Ishikawa (cell line): ENCODE data around the gene RPL18.

Experiments
- CEBPB ChIP-seq: IDR thresholded peaks from 2 replicates; pipeline ENCODE4 v1.6.1; 2012
- CREB1 ChIP-seq: IDR thresholded peaks from 2 replicates; pipeline ENCODE4 v1.6.1; 2012; ENCODE audit warnings: low read depth
- EGR1 ChIP-seq: IDR thresholded peaks from 2 replicates; pipeline ENCODE4 v1.6.1; 2012
- EP300 ChIP-seq: IDR thresholded peaks from 2 replicates; pipeline ENCODE4 v1.6.1; 2012; ENCODE audit warnings: borderline replicate concordance
- FOXM1 ChIP-seq: IDR thresholded peaks from 2 replicates; pipeline ENCODE4 v1.6.1; 2012; ENCODE audit warnings: low read depth, borderline replicate concordance
- NFIC ChIP-seq: IDR thresholded peaks from 2 replicates; pipeline ENCODE4 v1.6.1; 2012
- RAD21 ChIP-seq: IDR thresholded peaks from 2 replicates; pipeline ENCODE4 v1.6.1; 2012; ENCODE audit warnings: low read depth
- TAF1 ChIP-seq: IDR thresholded peaks from 2 replicates; pipeline ENCODE4 v1.6.1; 2012; ENCODE audit warnings: low read depth, mild to moderate bottlenecking
- TCF12 ChIP-seq: IDR thresholded peaks from 2 replicates; pipeline ENCODE4 v1.6.1; 2012; ENCODE audit warnings: low read depth
- TEAD4 ChIP-seq: IDR thresholded peaks from 2 replicates; pipeline ENCODE4 v1.6.1; 2012
- YY1 ChIP-seq: IDR thresholded peaks from 2 replicates; pipeline ENCODE4 v1.6.1; 2012; ENCODE audit warnings: low read depth
- ZBTB7A ChIP-seq: IDR thresholded peaks from 2 replicates; pipeline ENCODE4 v1.6.1; 2012; ENCODE audit warnings: low read depth
- TF ChIP-seq, protein P1 (sequence below): IDR thresholded peaks from 2 replicates; pipeline ENCODE4 v1.6.1; 2012
- TF ChIP-seq, protein P2 (sequence below): IDR thresholded peaks from 2 replicates; pipeline ENCODE4 v1.6.1; 2012
- TF ChIP-seq, protein P3 (sequence below): IDR thresholded peaks from 2 replicates; pipeline ENCODE4 v1.6.1; 2012; ENCODE audit warnings: low read depth, mild to moderate bottlenecking

The RPL18 gene

DNA sequence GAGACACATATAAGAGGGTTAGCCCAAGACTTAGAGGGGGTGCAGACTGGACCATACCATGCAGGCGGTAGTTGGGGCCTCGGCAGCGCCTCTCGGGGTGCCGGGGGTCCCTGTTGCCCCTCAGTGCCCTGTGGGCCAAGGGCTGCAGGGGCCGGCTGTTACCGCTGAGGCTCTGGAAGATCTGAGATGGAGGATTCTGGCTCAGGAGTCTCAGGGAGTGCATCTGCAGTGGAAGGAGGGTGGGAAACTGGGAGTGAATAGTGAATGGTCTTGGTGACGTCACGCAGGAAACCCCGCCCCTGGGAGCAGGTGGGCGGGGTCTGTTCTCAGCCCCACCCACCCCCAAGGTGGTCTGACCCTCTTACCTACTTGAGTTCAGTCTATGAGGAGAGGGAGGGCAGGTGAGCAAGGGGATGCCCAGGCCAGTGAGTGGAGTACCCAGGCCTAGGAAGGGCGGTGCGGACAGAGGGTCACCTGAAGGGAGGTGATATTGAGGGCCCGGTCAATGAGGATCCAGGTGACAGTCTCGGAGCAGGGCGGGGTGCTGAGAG lies 19.9 kb upstream of the RPL18 start:
- TF ChIP-seq ZBTB7A = no peak; the same call in 1 of the 2 replicates
- peak; percentile 19; the same call in 1 of the 2 replicates for TF ChIP-seq CREB1

DNA sequence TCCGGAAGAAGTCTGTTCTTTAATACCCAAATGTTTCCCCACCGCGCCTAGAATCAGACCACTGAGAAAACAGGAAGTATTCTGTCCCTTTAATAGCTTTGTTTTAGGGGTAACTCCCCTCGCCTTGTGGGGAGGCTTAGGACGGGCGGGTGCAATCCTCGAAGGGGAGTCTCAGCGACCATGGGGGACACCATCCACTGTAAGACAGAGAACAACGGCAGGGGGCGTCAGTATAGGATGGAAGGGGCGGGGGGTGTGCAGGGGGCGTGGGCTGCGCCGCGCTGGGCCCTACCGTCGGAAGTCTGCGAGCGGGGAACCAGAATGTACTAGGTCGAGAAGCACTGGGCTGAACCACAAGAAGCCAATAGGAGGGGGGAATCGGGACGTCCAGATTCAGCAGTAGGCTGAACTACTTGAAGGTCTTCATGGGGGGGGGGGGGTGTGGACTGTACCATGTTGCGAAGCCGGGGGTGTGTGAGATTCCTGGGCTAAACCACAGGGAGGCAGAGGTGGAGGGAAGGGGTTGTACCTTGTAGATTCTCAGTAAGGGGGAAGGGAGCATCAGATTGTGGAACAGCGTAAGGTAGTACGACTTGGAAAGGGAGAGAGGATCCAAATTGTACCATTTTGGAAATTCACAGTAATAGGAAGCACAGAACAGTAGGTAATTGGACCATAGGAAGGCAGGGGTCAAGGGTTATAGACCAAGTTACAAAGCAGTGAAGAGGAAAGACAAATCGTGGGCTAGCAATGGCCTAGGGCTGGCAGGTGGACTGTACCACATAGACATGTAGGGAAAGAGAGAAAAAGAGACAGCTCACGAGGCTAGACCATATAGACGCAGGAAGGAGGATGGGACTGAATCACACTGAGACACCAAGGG lies 19.2 kb upstream of the RPL18 start:
- TF ChIP-seq TAF1 = 0 out of 2 replicates have a peak, but pooled peaks have one; percentile 11
- TF ChIP-seq TCF12 = no peak
- TF ChIP-seq RAD21 = no peak
- TF ChIP-seq NFIC = no peak
- no peak for TF ChIP-seq YY1
- TF ChIP-seq, protein P1, sequence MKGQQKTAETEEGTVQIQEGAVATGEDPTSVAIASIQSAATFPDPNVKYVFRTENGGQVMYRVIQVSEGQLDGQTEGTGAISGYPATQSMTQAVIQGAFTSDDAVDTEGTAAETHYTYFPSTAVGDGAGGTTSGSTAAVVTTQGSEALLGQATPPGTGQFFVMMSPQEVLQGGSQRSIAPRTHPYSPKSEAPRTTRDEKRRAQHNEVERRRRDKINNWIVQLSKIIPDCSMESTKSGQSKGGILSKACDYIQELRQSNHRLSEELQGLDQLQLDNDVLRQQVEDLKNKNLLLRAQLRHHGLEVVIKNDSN = no peak
- TF ChIP-seq ZBTB7A = peak; percentile 53; the same call in 1 of the 2 replicates
- TF ChIP-seq TEAD4 = no peak
- TF ChIP-seq CREB1 = no peak
- TF ChIP-seq EP300 = peak; percentile 67

DNA sequence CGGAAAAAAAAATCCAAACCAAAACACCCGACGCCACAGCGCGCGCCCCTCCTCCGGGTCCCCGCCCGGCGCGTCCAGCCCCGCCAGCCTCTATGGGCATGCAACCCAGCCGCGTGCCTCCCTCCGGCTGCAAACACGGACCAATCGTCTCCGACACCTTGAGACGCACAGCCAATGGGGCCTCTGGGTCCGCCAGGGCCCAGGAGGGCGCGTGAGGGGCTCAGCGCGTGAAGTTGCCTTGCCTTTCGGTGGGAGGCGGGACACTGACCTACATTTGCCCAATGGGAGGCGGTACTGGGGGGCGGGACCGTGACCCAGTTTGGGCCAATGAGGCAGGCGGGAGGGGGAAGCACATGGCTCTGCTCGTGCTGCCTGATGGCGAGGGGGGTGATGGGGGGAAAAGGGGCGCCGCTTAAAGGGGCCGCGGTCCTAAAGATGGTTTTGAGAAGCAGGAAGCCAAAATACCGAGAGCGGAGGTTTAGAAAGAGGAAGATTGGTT lies 18.5 kb upstream of the RPL18 start:
- no peak for TF ChIP-seq EGR1
- no peak for TF ChIP-seq CREB1
- 0 out of 2 replicates have a peak, but pooled peaks have one; percentile 16 for TF ChIP-seq TAF1
- TF ChIP-seq YY1 = no peak
- TF ChIP-seq, protein P1 = peak; percentile 84
- 0 out of 2 replicates have a peak, but pooled peaks have one; percentile 22 for TF ChIP-seq NFIC
- TF ChIP-seq TEAD4 = no peak
- no peak for TF ChIP-seq CEBPB
- peak; percentile 53 for TF ChIP-seq TCF12
- TF ChIP-seq, protein P2, sequence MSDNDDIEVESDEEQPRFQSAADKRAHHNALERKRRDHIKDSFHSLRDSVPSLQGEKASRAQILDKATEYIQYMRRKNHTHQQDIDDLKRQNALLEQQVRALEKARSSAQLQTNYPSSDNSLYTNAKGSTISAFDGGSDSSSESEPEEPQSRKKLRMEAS = peak; percentile 100
- peak; percentile 53 for TF ChIP-seq ZBTB7A
- peak; percentile 83 for TF ChIP-seq FOXM1
- no peak for TF ChIP-seq EP300

DNA sequence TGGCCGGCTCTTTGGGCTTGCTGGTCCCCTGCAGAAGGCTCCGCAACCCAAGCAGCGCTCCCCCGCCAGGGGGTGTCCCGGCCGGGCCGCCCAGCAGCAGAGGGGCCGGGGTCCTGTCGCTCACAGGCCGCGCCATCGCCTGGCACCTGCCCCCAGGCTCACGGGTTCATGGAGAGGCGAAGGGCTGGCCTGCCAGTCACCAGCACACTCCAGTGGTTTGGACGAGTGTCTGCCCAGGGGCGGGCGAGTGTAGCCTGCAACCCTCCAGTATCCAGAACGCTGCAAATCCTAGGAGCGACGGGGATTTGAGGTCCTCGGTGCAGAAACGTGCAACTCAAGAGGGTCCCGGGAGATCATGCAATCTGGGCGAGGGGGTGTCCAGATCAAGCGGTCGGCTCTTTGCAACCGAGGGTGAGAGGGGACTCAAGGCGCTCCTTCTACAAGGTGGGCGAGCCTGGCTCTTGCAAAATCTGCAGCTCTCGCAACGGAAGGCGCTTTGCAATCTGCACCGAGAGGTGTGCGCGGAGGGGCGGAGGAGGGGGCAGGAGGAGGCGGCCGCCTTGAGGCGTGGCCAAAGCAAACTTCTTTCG lies 18.0 kb upstream of the RPL18 start, which contains the start of gene DBP:
DBP (minus strand) TSS at position 521 of the 590 bp plus-strand sequence; CDS start at position 136, 385 bp downstream.
- no peak for TF ChIP-seq TAF1
- TF ChIP-seq TCF12 = no peak
- TF ChIP-seq CEBPB = peak; percentile 66; the same call in 1 of the 2 replicates
- peak; percentile 22 for TF ChIP-seq ZBTB7A
- TF ChIP-seq FOXM1 = no peak
- TF ChIP-seq, protein P3, sequence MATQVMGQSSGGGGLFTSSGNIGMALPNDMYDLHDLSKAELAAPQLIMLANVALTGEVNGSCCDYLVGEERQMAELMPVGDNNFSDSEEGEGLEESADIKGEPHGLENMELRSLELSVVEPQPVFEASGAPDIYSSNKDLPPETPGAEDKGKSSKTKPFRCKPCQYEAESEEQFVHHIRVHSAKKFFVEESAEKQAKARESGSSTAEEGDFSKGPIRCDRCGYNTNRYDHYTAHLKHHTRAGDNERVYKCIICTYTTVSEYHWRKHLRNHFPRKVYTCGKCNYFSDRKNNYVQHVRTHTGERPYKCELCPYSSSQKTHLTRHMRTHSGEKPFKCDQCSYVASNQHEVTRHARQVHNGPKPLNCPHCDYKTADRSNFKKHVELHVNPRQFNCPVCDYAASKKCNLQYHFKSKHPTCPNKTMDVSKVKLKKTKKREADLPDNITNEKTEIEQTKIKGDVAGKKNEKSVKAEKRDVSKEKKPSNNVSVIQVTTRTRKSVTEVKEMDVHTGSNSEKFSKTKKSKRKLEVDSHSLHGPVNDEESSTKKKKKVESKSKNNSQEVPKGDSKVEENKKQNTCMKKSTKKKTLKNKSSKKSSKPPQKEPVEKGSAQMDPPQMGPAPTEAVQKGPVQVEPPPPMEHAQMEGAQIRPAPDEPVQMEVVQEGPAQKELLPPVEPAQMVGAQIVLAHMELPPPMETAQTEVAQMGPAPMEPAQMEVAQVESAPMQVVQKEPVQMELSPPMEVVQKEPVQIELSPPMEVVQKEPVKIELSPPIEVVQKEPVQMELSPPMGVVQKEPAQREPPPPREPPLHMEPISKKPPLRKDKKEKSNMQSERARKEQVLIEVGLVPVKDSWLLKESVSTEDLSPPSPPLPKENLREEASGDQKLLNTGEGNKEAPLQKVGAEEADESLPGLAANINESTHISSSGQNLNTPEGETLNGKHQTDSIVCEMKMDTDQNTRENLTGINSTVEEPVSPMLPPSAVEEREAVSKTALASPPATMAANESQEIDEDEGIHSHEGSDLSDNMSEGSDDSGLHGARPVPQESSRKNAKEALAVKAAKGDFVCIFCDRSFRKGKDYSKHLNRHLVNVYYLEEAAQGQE = no peak

DNA sequence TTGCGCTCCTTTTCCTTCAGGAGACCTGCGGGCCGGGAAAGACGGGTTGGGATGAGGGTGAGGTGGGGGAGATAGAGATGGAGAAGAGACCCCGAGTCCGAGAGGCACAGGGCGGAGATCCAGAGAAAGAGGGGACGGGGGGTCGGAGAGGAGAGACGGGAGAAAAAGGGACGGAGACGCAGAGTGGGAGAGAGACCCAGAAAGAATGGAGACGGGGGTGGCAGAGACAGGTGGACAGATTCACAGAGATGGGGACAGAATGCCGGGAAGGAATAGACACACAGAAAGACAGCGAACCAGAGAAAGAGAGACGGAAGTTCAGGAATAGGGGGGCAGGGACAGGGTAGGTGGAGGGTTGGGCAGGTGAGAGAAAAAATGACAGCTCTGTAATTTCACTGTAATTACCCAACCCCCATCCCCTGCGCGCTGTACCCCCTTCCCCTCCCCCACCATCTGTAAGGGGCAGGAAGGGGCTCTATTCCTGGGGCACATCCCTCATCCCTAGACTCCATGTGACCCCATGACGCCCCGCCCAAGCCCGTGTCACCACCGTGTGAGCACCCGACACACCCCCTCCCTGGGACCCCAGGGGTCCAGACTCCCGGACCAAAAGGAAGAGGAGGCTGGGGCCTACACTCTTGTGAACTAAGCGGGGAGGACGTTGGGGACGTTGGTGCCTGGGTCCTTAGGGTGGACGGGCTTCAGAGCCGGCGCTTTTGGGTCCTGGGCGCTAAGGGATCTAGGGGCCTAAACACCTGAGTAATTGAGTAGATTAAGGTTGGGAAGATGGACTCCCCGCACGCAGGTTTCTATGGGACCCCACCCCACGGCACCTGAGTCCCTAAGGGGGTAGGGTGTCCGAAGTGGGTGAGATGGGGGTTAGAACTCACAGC lies 17.2 kb upstream of the RPL18 start:
- TF ChIP-seq ZBTB7A (peak; percentile 41; the same call in 1 of the 2 replicates), TAF1 (no peak)

DNA sequence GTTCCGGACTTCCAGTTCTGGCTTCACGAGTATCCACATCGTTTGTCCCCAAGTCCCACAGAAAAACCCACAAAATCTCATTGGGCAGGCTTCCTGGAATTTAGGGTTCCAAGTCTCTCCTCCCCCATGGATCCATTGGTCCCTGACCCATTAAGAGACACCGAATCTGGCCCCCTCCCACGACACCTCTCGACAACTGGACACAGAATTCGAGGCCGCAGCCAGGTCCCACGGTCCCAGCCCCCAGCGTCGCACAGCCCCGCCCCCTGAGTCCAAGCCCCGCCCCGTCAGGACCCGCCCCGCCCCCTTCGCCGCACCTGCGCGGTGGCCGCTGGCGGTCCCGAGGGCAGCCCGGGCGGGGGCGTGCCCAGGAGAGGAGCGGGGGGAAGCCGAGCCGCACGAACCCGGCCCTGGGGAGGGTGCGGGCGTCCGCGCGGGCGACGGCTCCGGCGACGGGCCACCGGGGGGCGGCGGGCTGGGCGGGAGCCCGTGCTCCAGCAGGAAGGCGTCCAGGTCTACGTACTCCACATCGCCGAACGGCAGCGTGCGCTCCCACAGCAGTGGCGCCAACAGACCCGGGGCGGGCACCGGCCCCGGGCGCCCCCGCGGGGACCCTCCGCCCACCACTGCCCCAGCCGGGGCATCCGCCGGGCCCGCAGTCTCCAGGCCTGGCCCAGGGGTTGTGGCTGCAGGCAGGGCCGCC lies 16.4 kb upstream of the RPL18 start:
- peak; percentile 66; the same call in 1 of the 2 replicates for TF ChIP-seq EGR1
- TF ChIP-seq TEAD4 = no peak
- TF ChIP-seq ZBTB7A = peak; percentile 72; the same call in 1 of the 2 replicates
- no peak for TF ChIP-seq NFIC
- TF ChIP-seq CREB1 = no peak
- TF ChIP-seq YY1 = no peak
- TF ChIP-seq, protein P2 = peak; percentile 46; the same call in 1 of the 2 replicates
- TF ChIP-seq FOXM1 = no peak
